Mesendoderm (in vitro differentiated cells): ENCODE data around the gene PPP1R9A.

Experiments
- DNase-seq: peaks from one replicate; pipeline ENCODE4 v3.0.0; 2013
- H2AK5ac ChIP-seq: 2 replicates; pipeline ENCODE4 v1.6.1; 2013; ENCODE audit warnings: low read length, inconsistent platforms
- H2BK120ac ChIP-seq: 2 replicates; pipeline ENCODE4 v1.6.1; 2013; ENCODE audit warnings: low read depth, mild to moderate bottlenecking, low read length, moderate library complexity, mixed read lengths
- H2BK15ac ChIP-seq: replicated peaks from 2 replicates; pipeline ENCODE4 v1.6.1; 2013; ENCODE audit warnings: low read depth, mild to moderate bottlenecking, moderate library complexity
- H2BK5ac ChIP-seq: 2 replicates; pipeline ENCODE4 v1.6.1; 2013; ENCODE audit warnings: low read length, inconsistent platforms
- H3K18ac ChIP-seq: 2 replicates; pipeline ENCODE4 v1.6.1; 2013; ENCODE audit warnings: mild to moderate bottlenecking, low read length, mixed read lengths
- H3K23ac ChIP-seq: one replicate; pipeline ENCODE4 v1.6.1; 2013; ENCODE audit warnings: low read length
- H3K27ac ChIP-seq: 2 replicates; pipeline ENCODE4 v1.5.1; 2013; ENCODE audit warnings: low read depth, mild to moderate bottlenecking, inconsistent platforms, low read length, moderate library complexity
- H3K27me3 ChIP-seq: 2 replicates; pipeline ENCODE4 v1.6.1; 2013; ENCODE audit warnings: low read length, control low read depth, mild to moderate bottlenecking, inconsistent platforms; ENCODE audit not compliant: insufficient read depth, poor library complexity
- H3K36me3 ChIP-seq: 2 replicates; pipeline ENCODE4 v1.6.1; 2013; ENCODE audit warnings: low read length, inconsistent platforms; ENCODE audit not compliant: control insufficient read depth, insufficient read depth
- H3K4ac ChIP-seq: one replicate; pipeline ENCODE4 v1.6.1; 2013; ENCODE audit warnings: low read depth, mild to moderate bottlenecking, low read length, moderate library complexity
- H3K4me1 ChIP-seq: 2 replicates; pipeline ENCODE4 v1.6.1; 2013; ENCODE audit warnings: low read depth, low read length, inconsistent platforms; ENCODE audit not compliant: control insufficient read depth
- H3K4me2 ChIP-seq: 2 replicates; pipeline ENCODE4 v1.6.1; 2013; ENCODE audit warnings: low read length
- H3K4me3 ChIP-seq: 2 replicates; pipeline ENCODE4 v1.5.1; 2013; ENCODE audit warnings: mild to moderate bottlenecking, low read length
- H3K56ac ChIP-seq: one replicate; pipeline ENCODE4 v1.6.1; 2013; ENCODE audit warnings: low read length
- H3K79me1 ChIP-seq: 2 replicates; pipeline ENCODE4 v1.6.1; 2013; ENCODE audit warnings: low read length, inconsistent platforms
- H3K79me2 ChIP-seq: 2 replicates; pipeline ENCODE4 v1.6.1; 2013; ENCODE audit warnings: mild to moderate bottlenecking, low read length; ENCODE audit not compliant: control insufficient read depth, insufficient read depth
- H3K9ac ChIP-seq: 2 replicates; pipeline ENCODE4 v1.6.1; 2013; ENCODE audit warnings: low read length, inconsistent platforms
- H4K5ac ChIP-seq: one replicate; pipeline ENCODE4 v1.6.1; 2013; ENCODE audit warnings: low read length
- H4K8ac ChIP-seq: one replicate; pipeline ENCODE4 v1.6.1; 2013; ENCODE audit warnings: low read depth, mild to moderate bottlenecking, control low read depth, low read length, moderate library complexity
- WGBS: extraction: QIAGEN DNeasy Blood & Tissue Kit; methylation state at CpG from one replicate; pipeline ENCODE4 v1.1.7; 2013; ENCODE audit warnings: low lambda C conversion rate, missing lambda C conversion rate; ENCODE audit not compliant: insufficient coverage; ENCODE audit errors: extremely low coverage; 5-methylcytosine and 5-hydroxymethylcytosine counted together

The PPP1R9A gene

GRCh38 chr7:95238252-95238943 lies 331.0 kb downstream of the PPP1R9A start:
- Histone ChIP-seq H3K27ac (no peak overlapping the region), H3K23ac (no peak overlapping the region), H2BK5ac (no peak overlapping the region), H3K79me2 (no peaks in the 10 kb centered on the region), H3K36me3 (no peaks in the 10 kb centered on the region), H4K8ac (no peak overlapping the region), H3K18ac (no peak overlapping the region), H3K4me3 (no peak overlapping the region), H4K5ac (no peak overlapping the region), H2BK15ac (no peak overlapping the region), H3K4ac (no peak overlapping the region), H3K56ac (no peak overlapping the region), H3K9ac (no peak overlapping the region), H2AK5ac (no peak overlapping the region), H3K79me1 (no peaks in the 10 kb centered on the region), H3K4me2 (no peak overlapping the region), H3K27me3 (no peaks in the 10 kb centered on the region), H3K4me1 (no peaks in the 10 kb centered on the region), H2BK120ac (no peak overlapping the region)
- no CpG with 5 or more reads among the region's 3 CpGs for WGBS
- no peak for DNase-seq

GRCh38 chr7:95240921-95241320 lies 333.5 kb downstream of the PPP1R9A start:
- no peak overlapping the region for H3K27ac ChIP-seq
- H2AK5ac ChIP-seq, result no peak overlapping the region
- H3K4me1 ChIP-seq, result no peaks in the 10 kb centered on the region
- H2BK5ac ChIP-seq, result no peak overlapping the region
- no peaks in the 10 kb centered on the region for H3K79me1 ChIP-seq
- H4K5ac ChIP-seq, result no peak overlapping the region
- no peak for DNase-seq
- H2BK15ac ChIP-seq, result no peak overlapping the region
- no peak overlapping the region for H2BK120ac ChIP-seq
- H3K18ac ChIP-seq, result no peak overlapping the region
- H3K56ac ChIP-seq, result no peak overlapping the region
- no CpG with 5 or more reads among the region's 1 CpG for WGBS
- no peak overlapping the region for H3K4me2 ChIP-seq
- H4K8ac ChIP-seq, result no peak overlapping the region
- no peaks in the 10 kb centered on the region for H3K27me3 ChIP-seq
- H3K9ac ChIP-seq, result no peak overlapping the region
- H3K36me3 ChIP-seq, result no peaks in the 10 kb centered on the region
- H3K23ac ChIP-seq, result no peak overlapping the region
- H3K4ac ChIP-seq, result no peak overlapping the region
- H3K79me2 ChIP-seq, result no peaks in the 10 kb centered on the region
- no peak overlapping the region for H3K4me3 ChIP-seq

- Histone ChIP-seq H3K56ac (no peak overlapping the region), H2BK5ac (no peak overlapping the region), H3K4ac (no peak overlapping the region), H2BK15ac (no peak overlapping the region), H3K27ac (no peak overlapping the region), H2AK5ac (no peak overlapping the region), H3K4me2 (no peak overlapping the region), H4K8ac (no peak overlapping the region), H3K27me3 (no peaks in the 10 kb centered on the region), H3K79me1 (no peaks in the 10 kb centered on the region), H4K5ac (no peak overlapping the region), H3K4me1 (no peaks in the 10 kb centered on the region), H3K4me3 (no peak overlapping the region), H3K9ac (no peak overlapping the region), H2BK120ac (no peak overlapping the region), H3K36me3 (no peaks in the 10 kb centered on the region), H3K18ac (no peak overlapping the region), H3K79me2 (no peaks in the 10 kb centered on the region), H3K23ac (no peak overlapping the region)
- no peak for DNase-seq
- WGBS, result no CpG with 5 or more reads among the region's 2 CpGs
These were observed 334.9 kb downstream of the PPP1R9A start for GRCh38 chr7:95242266-95242665.

- H3K4me2 ChIP-seq, result no peak overlapping the region
- H2AK5ac ChIP-seq, result no peak overlapping the region
- H3K79me2 ChIP-seq, result no peaks in the 10 kb centered on the region
- no peak overlapping the region for H3K4ac ChIP-seq
- no peak overlapping the region for H4K8ac ChIP-seq
- H2BK5ac ChIP-seq, result no peak overlapping the region
- no peak overlapping the region for H3K9ac ChIP-seq
- no peak overlapping the region for H3K18ac ChIP-seq
- no peak overlapping the region for H3K27ac ChIP-seq
- H3K27me3 ChIP-seq, result no peaks in the 10 kb centered on the region
- H3K79me1 ChIP-seq, result no peaks in the 10 kb centered on the region
- H3K23ac ChIP-seq, result no peak overlapping the region
- no peak overlapping the region for H3K4me3 ChIP-seq
- H2BK15ac ChIP-seq, result no peak overlapping the region
- no peak overlapping the region for H4K5ac ChIP-seq
- no peak for DNase-seq
- no peak overlapping the region for H3K56ac ChIP-seq
- H3K36me3 ChIP-seq, result no peaks in the 10 kb centered on the region
- no peak overlapping the region for H2BK120ac ChIP-seq
- no peaks in the 10 kb centered on the region for H3K4me1 ChIP-seq
These were observed 337.2 kb downstream of the PPP1R9A start for GRCh38 chr7:95244616-95245015.

GRCh38 chr7:95245828-95246500 lies 338.6 kb downstream of the PPP1R9A start:
- Histone ChIP-seq H3K4me3 (no peak overlapping the region), H4K8ac (no peak overlapping the region), H2AK5ac (no peak overlapping the region), H2BK5ac (no peak overlapping the region), H3K27me3 (no peaks in the 10 kb centered on the region), H3K4me1 (no peaks in the 10 kb centered on the region), H3K18ac (no peak overlapping the region), H3K79me1 (no peaks in the 10 kb centered on the region), H2BK120ac (no peak overlapping the region), H3K4ac (no peak overlapping the region), H3K9ac (no peak overlapping the region), H2BK15ac (no peak overlapping the region), H3K36me3 (no peaks in the 10 kb centered on the region), H3K79me2 (no peaks in the 10 kb centered on the region), H3K27ac (no peak overlapping the region), H3K23ac (no peak overlapping the region), H4K5ac (no peak overlapping the region), H3K4me2 (no peak overlapping the region), H3K56ac (no peak overlapping the region)
- whole genome bisulfite sequencing, result no CpG with 5 or more reads among the region's 5 CpGs
- no peak for DNase-seq
